ENCODE data around the gene GRM8.

The GRM8 gene

DNA sequence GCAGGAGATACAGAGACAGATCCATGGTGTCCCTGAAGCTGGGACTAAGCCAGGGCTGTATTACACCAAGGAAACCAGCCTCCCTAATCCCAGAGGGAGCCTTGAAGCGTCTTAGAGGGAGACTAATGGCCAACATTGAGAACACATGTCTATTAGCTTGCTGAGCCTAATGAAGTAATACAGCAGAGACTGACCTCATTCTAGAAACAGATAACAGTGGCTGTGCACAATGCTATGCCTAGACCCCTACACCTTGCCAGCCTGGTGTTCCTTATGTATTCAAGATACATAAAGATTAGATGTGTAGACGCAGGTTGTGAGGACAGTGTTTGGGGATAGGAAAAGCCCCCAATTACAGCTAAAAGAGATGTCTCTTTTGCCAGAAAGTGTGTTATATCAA lies 19.1 kb downstream of the GRM8 start:
- TF ChIP-seq SIN3A (IDR thresholded peaks at IDR 0.05; ENCODE audit: borderline replicate concordance, insufficient read depth, low read length) (no peak), TAF1 (IDR thresholded peaks at IDR 0.05; ENCODE audit: borderline replicate concordance, insufficient read depth, low read length) (no peak), POLR2AphosphoS5 (IDR thresholded peaks at IDR 0.05; ENCODE audit: low read depth, low read length) (no peak), FOXP2 (optimal IDR thresholded peaks at IDR 0.05; ENCODE audit: borderline replicate concordance, extremely low read depth, extremely low read length, insufficient read depth) (no peak)
- TF ChIP-seq, protein P1, sequence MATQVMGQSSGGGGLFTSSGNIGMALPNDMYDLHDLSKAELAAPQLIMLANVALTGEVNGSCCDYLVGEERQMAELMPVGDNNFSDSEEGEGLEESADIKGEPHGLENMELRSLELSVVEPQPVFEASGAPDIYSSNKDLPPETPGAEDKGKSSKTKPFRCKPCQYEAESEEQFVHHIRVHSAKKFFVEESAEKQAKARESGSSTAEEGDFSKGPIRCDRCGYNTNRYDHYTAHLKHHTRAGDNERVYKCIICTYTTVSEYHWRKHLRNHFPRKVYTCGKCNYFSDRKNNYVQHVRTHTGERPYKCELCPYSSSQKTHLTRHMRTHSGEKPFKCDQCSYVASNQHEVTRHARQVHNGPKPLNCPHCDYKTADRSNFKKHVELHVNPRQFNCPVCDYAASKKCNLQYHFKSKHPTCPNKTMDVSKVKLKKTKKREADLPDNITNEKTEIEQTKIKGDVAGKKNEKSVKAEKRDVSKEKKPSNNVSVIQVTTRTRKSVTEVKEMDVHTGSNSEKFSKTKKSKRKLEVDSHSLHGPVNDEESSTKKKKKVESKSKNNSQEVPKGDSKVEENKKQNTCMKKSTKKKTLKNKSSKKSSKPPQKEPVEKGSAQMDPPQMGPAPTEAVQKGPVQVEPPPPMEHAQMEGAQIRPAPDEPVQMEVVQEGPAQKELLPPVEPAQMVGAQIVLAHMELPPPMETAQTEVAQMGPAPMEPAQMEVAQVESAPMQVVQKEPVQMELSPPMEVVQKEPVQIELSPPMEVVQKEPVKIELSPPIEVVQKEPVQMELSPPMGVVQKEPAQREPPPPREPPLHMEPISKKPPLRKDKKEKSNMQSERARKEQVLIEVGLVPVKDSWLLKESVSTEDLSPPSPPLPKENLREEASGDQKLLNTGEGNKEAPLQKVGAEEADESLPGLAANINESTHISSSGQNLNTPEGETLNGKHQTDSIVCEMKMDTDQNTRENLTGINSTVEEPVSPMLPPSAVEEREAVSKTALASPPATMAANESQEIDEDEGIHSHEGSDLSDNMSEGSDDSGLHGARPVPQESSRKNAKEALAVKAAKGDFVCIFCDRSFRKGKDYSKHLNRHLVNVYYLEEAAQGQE (IDR thresholded peaks at IDR 0.05; ENCODE audit: insufficient read depth in 1 of 2, low read depth in 2 of 2, low read length in 2 of 2): no peak

DNA sequence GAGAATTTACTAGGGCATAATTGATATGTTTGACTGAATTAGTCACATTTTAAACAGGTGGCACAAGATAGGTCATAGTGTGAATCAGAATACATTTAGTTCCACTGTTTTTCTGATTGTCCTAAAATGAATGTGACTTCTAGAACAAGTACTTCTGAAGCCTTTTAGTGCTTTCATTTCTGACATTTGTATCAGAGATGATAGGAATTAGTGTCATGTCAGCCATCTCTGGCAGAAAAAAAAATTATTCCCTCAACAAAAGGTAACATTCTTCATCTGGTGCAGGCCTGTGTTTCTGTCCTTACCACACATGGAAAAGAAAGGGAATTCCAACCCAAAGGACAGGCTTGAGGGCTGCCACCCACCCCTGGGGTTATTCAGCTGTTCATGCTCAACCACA lies 21.3 kb downstream of the GRM8 start:
- TF ChIP-seq FOXP2 (optimal IDR thresholded peaks at IDR 0.05; ENCODE audit: borderline replicate concordance, extremely low read depth, extremely low read length, insufficient read depth): no peak
- TF ChIP-seq POLR2AphosphoS5 (IDR thresholded peaks at IDR 0.05; ENCODE audit: low read depth, low read length): no peak
- no peak for TF ChIP-seq TAF1 (IDR thresholded peaks at IDR 0.05; ENCODE audit: borderline replicate concordance, insufficient read depth, low read length)
- no peak for TF ChIP-seq SIN3A (IDR thresholded peaks at IDR 0.05; ENCODE audit: borderline replicate concordance, insufficient read depth, low read length)
- TF ChIP-seq, protein P1 (IDR thresholded peaks at IDR 0.05; ENCODE audit: insufficient read depth in 1 of 2, low read depth in 2 of 2, low read length in 2 of 2): no peak

DNA sequence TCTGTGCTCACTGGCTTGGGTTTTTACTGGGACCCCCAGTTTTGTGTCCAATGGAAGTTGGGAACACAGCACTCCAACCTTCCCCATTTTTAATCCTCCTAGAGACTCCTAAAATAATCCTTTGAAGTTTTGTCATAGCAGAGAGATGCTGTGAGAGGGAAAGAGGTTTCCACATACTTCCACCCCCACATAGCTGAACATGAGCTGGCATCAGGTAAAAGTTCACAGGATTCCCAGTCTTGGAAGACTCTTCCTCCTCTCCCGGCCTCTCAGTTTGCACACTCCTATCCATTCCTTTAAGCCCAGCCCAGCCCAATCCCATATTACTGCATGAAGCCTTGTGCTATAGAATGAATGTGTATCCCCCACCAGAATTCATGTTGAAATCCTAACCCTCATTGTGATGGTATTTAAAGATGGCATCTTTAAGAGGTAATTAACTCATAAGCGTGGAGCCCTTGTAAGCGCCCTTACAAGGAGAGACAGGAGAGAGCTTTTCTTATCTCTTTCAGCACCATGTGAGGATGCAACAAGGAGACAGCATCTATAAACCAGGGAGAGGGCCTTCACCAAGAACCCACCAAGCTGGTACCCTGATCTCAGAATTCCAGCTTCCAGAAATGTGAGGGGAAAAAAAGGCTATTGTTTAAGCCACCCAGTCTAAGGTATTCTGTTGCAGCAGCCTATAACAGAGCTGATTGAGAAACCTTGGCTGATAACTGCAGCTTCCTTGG lies 22.4 kb downstream of the GRM8 start:
- TF ChIP-seq POLR2AphosphoS5 (IDR thresholded peaks at IDR 0.05; ENCODE audit: low read depth, low read length) (no peak), SIN3A (IDR thresholded peaks at IDR 0.05; ENCODE audit: borderline replicate concordance, insufficient read depth, low read length) (no peak), TAF1 (IDR thresholded peaks at IDR 0.05; ENCODE audit: borderline replicate concordance, insufficient read depth, low read length) (no peak), FOXP2 (optimal IDR thresholded peaks at IDR 0.05; ENCODE audit: borderline replicate concordance, extremely low read depth, extremely low read length, insufficient read depth) (no peak)
- TF ChIP-seq, protein P1 (IDR thresholded peaks at IDR 0.05; ENCODE audit: insufficient read depth in 1 of 2, low read depth in 2 of 2, low read length in 2 of 2): no peak

DNA sequence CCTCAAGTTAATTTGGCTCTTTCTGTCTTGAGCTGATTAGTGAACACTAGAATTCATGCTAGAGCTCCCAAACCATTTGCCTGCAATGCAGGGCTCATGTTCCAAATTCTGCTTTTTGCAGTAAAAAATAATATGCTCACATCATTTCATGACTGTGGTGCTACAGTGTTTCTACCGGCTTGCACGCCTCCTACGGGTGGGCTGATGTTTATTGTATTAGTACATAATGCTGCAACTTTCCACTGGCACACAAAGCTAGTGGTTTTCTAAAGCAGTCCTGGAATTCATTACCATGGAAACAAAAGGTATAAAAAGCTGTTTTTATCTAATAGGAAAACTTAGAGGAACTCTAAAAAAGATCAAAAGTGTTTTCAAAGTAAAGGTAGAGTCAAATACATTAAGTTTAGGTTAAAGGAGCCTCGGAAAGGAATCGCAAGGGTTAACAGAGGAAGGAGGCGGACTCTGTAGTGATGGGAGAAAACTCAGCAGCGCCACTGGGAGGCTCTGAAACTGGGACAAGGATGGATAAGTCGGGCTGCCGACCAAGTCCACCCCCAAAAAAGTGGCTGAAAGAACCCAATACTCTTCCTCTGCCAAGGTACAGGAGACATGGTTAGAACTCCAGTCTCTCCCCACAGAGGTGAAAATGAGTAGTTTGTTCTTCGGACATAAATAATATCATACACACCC lies 25.9 kb downstream of the GRM8 start:
- no peak for TF ChIP-seq TAF1 (IDR thresholded peaks at IDR 0.05; ENCODE audit: borderline replicate concordance, insufficient read depth, low read length)
- TF ChIP-seq, protein P1 (IDR thresholded peaks at IDR 0.05; ENCODE audit: insufficient read depth in 1 of 2, low read depth in 2 of 2, low read length in 2 of 2): no peak
- no peak for TF ChIP-seq SIN3A (IDR thresholded peaks at IDR 0.05; ENCODE audit: borderline replicate concordance, insufficient read depth, low read length)
- TF ChIP-seq FOXP2 (optimal IDR thresholded peaks at IDR 0.05; ENCODE audit: borderline replicate concordance, extremely low read depth, extremely low read length, insufficient read depth): no peak

All from PFSK-1 (cell line).